Kidney (tissue), 14 donors: ENCODE results near the gene OR2D2. TPM values are rescaled to one million over a fixed set of nuclear protein-coding genes. Genes with fewer than 3 reads are reported as not detected.

ENCODE experiments used
- DNase-seq, 5 donors: peaks; one replicate each; pipeline ENCODE4 v3.0.0-alpha.2; 2013 to 2020
- FAIRE-seq: peaks from 2 replicates; lab custom pipeline; 2012; peaks lifted over from hg19 to GRCh38; lab: Jason Lieb, UNC
- H3K27ac ChIP-seq, 2 donors: one replicate each; pipeline ENCODE4 v1.7.0; 2013; ENCODE audit warnings: low read depth in 2 of 2, low read length in 2 of 2, inconsistent platforms in 1 of 2
- H3K27me3 ChIP-seq: one replicate; pipeline ENCODE4 v1.7.1; 2013; ENCODE audit warnings: low read length, inconsistent platforms; ENCODE audit not compliant: control insufficient read depth, insufficient read depth
- H3K36me3 ChIP-seq, 3 donors: one replicate each; pipeline versions ENCODE4 v1.7.0 to v1.7.1; 2013; ENCODE audit warnings: low read length in 3 of 3, control low read depth in 1 of 3, inconsistent platforms in 1 of 3; ENCODE audit not compliant: insufficient read depth in 3 of 3, control insufficient read depth in 2 of 3
- H3K4me1 ChIP-seq, 3 donors: one replicate each; pipeline versions ENCODE4 v1.7.0 to v1.7.1; 2013; ENCODE audit warnings: low read length in 3 of 3, inconsistent platforms in 1 of 3, low read depth in 1 of 3; ENCODE audit not compliant: control insufficient read depth in 2 of 3, insufficient read depth in 2 of 3
- H3K4me3 ChIP-seq, 3 donors: one replicate each; pipeline versions ENCODE4 v1.7.0 to v1.8.1; 2013; ENCODE audit warnings: low read length in 3 of 3, control low read depth in 1 of 3, inconsistent platforms in 1 of 3
- H3K9ac ChIP-seq, 3 donors: one replicate each; pipeline versions ENCODE4 v1.7.0 to v1.7.1; 2013; ENCODE audit warnings: low read length in 3 of 3, control low read depth in 1 of 3, inconsistent platforms in 1 of 3
- H3K9me3 ChIP-seq, 3 donors: one replicate each; pipeline versions ENCODE4 v1.7.0 to v1.7.1; 2013; ENCODE audit warnings: low read length in 3 of 3, control low read depth in 1 of 3, inconsistent platforms in 1 of 3; ENCODE audit not compliant: control insufficient read depth in 2 of 3, insufficient read depth in 1 of 3
- CTCF ChIP-seq: IDR thresholded peaks from 3 replicates; pipeline ENCODE4 v1.5.1; 2012; ENCODE audit warnings: mild to moderate bottlenecking, moderate library complexity, borderline replicate concordance; ENCODE audit not compliant: insufficient read depth; ENCODE audit errors: extremely low read depth
- intact Hi-C: fragments of 100-400 bp; cut with DNase I; formaldehyde crosslinking; loops from one replicate; pipeline ENCODE4 v1.11.1; 2022
- polyA plus RNA-seq: library from polyadenylated mRNA; stranded (reverse); fragments of 350-450 nt; fragmentation: Illumina TruSeq; extraction: RNeasy Lipid Tissue Mini Kit (QIAGEN cat#74804); gene quantifications from one replicate; pipeline ENCODE4 v1.2.3, GENCODE V29; 2014; ENCODE audit warnings: low read depth, low replicate concordance; ENCODE audit not compliant: insufficient read depth
- total RNA-seq: library from RNA; stranded (reverse); fragmentation: NEBNext Ultra II Directional; extraction: Animal tissue kit (Norgen Biotek cat#: 25700); gene quantifications from one replicate; pipeline ENCODE4 v1.2.1, GENCODE V29; 2021
- donor health status: control.
- donor health status: control.
- donor health status: control.
- donor health status: control.
- donor health status: control.
- donor health status: DM: yes; HTN: yes; CAD: no.
- donor health status: Normal renal cell carcinoma (clear cell type).

OR2D2 gene
- total and polyA plus RNA-seq, 2 donors from 2014 or later: 0.60 TPM; not detected in 1

DNA sequence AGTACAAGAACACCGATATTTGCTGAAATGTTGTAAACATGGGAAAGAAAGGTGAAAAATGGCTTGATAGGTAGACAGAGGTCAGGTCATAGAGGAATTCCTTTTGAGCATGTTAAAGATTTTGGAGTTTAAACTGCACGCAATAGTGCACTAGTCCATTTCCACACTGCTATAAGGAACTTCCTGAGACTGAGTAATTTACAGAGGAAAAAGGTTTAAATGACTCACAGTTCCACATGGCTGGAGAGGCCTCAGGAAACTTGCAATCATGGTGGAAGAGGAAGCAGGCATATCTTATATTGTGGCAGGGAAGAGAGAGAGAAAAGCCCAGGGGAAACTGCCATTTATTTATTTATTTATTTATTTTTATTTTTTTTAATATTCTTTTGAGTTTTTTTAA, 41.8 kb downstream of the OR2D2 start:
- intact Hi-C loops: no loop called here
- no peaks in the 10 kb centered on the region for H3K27me3 ChIP-seq
- no peaks in the 10 kb centered on the region for H3K36me3 ChIP-seq
- FAIRE-seq (no peak), DNase-seq (no peak)
- no peak overlapping the region for H3K9ac ChIP-seq
- H3K9me3 ChIP-seq: no peaks in the 10 kb centered on the region
- H3K27ac ChIP-seq: no peak overlapping the region
- no peak for TF ChIP-seq CTCF
- no peak overlapping the region for H3K4me3 ChIP-seq
- no peaks in the 10 kb centered on the region for H3K4me1 ChIP-seq

GRCh38 chr11:6845383-6845782, 46.9 kb downstream of the OR2D2 start, which contains the start of gene OR10A5:
Gene OR10A5 (plus strand): TSS chr11:6845683. CDS start chr11:6845683, 0 bp downstream.
- FAIRE-seq (no peak), DNase-seq (no peak)
- H3K4me3 ChIP-seq: no peak within 1 kb of the TSS
- H3K9ac ChIP-seq: no peak within 1 kb of the TSS
- H3K36me3 ChIP-seq: no peaks in the 10 kb centered on the region
- no peaks in the 10 kb centered on the region for H3K27me3 ChIP-seq
- no peaks in the 10 kb centered on the region for H3K4me1 ChIP-seq
- H3K27ac ChIP-seq: no peak within 1 kb of the TSS
- H3K9me3 ChIP-seq: no peaks in the 10 kb centered on the region
- intact Hi-C loops: no loop called here
- no peak for TF ChIP-seq CTCF

- H3K36me3 ChIP-seq: no peaks in the 10 kb centered on the region
- H3K27ac ChIP-seq: no peak overlapping the region
- FAIRE-seq (no peak), DNase-seq (no peak)
- intact Hi-C loops: no loop called here
- no peaks in the 10 kb centered on the region for H3K9me3 ChIP-seq
- TF ChIP-seq CTCF: no peak
- H3K9ac ChIP-seq: no peak overlapping the region
- H3K27me3 ChIP-seq: no peaks in the 10 kb centered on the region
- no peak overlapping the region for H3K4me3 ChIP-seq
- H3K4me1 ChIP-seq: no peaks in the 10 kb centered on the region
Measured at GRCh38 chr11:6844356-6844755, 47.9 kb downstream of the OR2D2 start.

GRCh38 chr11:6843670-6844069, 48.6 kb downstream of the OR2D2 start:
- intact Hi-C loops: no loop called here
- H3K27me3 ChIP-seq: no peaks in the 10 kb centered on the region
- no peaks in the 10 kb centered on the region for H3K36me3 ChIP-seq
- FAIRE-seq: no peak
- no peak overlapping the region for H3K4me3 ChIP-seq
- no peak overlapping the region for H3K27ac ChIP-seq
- H3K4me1 ChIP-seq: no peaks in the 10 kb centered on the region
- no peaks in the 10 kb centered on the region for H3K9me3 ChIP-seq
- no peak overlapping the region for H3K9ac ChIP-seq
- no peak for DNase-seq
- TF ChIP-seq CTCF: no peak
